HG03439 (cell line): Measurements from ENCODE around the gene OR13J1.
A peak's percentile ranks its signal among the peaks of the same experiment; 100 is the strongest.

Source experiments
- ATAC-seq: cut with Tn5 transposase; IDR thresholded peaks from one replicate; pipeline ENCODE4 v1.9.1; 2021; ENCODE audit warnings: mild to moderate bottlenecking, moderate library complexity; ENCODE audit not compliant: unreplicated experiment

Gene OR13J1

GRCh38 chr9:35835216-35835632 is 35.0 kb downstream of the OR13J1 start:
- no peak for ATAC-seq

- ATAC-seq, result no peak
Observed at GRCh38 chr9:35834260-35835215, 35.7 kb downstream of the OR13J1 start.

DNA sequence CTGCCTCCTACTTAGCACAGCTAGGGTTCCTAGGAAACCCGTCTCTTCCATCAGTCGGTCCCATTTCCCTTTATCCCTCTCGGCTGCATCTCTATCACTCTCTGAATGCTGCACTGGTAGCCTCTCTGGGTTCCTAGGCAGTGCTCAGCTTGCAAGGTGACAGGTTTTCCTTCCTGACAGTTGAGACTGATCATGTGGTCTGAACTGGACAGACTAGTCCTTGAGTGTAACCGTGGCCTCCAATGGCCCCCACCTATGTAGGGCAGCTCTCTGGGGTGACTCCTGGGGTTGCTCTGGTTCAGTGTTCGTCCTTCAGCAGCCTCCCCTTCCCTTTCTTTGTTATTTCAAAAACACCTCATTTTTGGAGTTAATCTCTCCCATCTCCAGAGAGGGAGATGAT is 37.4 kb downstream of the OR13J1 start:
- no peak for ATAC-seq

DNA sequence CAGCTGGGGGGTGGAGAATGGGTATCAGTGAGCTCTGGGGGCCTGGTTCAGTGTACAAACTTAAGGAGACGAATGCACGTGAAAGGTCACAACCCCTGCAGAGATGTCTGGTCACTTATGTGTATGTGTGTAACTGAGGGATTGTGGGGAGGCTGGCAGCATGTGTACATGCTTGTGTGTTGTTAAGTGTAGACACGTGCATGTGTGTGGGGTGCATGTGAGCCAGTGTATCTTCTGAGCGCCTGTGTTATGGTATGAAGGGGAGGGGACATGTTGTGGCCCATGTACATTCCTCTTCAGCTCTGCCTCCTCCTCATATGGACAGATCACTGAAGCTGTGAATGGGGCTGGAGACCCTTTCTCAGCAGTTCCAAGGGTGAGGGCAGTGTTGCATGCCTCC is 39.2 kb downstream of the OR13J1 start:
- ATAC-seq, result no peak

- no peak for ATAC-seq
Observed at GRCh38 chr9:35829764-35830096, 40.5 kb downstream of the OR13J1 start.

GRCh38 chr9:35829084-35829763 is 41.0 kb downstream of the OR13J1 start, which contains the start of gene TMEM8B:
Gene TMEM8B, plus strand, starts transcription at chr9:35829228. Its CDS starts 220 bp downstream, at chr9:35829448.
- peak; percentile 61 for ATAC-seq

DNA sequence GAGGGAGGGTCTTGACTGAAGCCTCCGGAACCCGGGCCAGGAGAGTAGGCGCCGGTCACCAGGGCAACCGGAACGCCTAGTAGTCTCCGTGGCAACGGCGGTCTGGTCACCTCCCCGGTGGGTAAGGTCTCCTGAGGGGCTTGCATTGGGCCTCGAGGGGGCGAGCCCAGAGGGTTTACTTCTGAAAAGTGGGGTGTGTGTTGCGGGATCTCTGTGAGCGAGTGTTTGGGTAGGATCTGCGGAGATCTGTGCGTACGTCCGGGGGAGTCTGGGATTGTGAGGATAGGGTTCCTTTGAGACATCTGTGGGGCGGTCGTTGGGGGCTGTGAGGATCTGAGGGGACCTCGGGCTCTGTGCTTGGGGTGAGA is 41.5 kb downstream of the OR13J1 start, which contains the start of gene FAM221B:
Gene FAM221B, minus strand, starts transcription at position 17 of the 368 bp plus-strand sequence. CDS start 2,571 bp downstream, outside the sequence.
- ATAC-seq, result no peak

DNA sequence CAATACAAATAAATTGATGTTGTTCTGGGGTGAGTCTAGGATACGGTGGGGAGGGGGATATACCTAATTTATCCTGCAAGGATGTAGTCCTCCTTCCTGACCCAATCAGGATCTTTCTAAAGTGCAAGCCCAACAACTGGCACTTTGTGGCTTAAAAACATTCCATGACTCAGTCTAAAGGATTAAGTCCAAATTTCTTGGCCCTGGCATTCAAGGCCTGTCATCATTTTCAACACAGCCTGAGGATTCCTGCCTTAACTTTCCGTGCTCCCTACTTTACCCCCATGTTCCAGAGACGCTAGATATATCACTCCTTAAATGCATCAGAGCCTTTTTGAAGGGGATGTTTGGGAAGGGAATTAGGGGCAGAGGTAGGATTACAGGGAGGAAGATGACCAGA is 42.7 kb downstream of the OR13J1 start:
- no peak for ATAC-seq

DNA sequence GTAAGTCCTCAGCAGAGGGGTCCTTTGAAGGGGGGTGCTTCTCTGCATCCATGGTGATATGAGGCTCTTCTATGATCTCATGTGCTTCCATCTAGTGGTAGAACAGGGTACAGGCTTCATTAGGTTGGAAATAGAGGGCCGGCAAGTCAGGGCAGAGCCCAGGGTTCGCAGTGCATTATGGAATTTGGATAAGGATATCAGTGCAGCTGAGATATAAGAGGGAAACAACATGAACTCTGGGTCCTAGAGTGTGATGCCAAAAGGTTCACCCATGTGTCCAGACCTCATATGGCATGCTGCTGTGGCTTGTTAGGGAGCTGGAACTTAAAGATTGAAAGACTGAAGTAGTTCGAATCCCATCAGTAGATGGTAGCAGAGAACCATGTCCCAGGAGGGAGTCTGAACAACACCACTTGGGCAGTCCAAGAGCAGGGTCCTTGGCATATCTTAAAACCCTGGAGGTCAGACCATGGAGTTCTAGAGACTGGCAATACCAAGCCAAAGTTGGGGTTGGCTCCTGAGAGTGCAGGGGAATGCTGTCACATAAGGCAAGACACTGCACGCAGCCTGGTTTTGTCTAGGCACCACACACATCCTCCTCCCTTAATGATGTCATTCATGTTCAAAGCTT is 44.0 kb downstream of the OR13J1 start:
- ATAC-seq, result peak; percentile 62

DNA sequence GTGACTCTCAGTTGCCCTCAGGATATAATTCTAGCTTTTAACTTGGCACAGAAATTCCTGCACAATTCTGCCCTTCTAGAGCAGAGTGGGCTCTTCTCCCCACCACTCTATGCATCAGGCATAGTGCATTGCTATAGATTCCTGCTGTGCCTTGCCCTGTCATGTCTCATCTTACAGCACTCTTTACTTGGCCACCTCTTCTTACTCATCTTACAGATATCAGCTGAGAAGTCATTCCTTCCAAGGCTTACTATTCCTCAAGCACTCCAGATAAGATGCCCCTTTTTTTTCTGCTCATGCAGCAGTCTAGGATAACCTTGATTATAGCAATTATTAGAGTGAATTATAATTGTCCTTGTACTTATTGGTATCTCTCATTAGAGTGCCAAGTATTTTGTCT is 47.3 kb downstream of the OR13J1 start:
- no peak for ATAC-seq

GRCh38 chr9:35820076-35820475 is 50.1 kb downstream of the OR13J1 start:
- no peak for ATAC-seq
